ENCODE results near the gene AKAP13. TPM values are rescaled to one million over a fixed set of nuclear protein-coding genes. Genes with fewer than 3 reads are reported as not detected.

The AKAP13 gene
- total RNA-seq, 1 donor from 2014 or later = 443 TPM

DNA sequence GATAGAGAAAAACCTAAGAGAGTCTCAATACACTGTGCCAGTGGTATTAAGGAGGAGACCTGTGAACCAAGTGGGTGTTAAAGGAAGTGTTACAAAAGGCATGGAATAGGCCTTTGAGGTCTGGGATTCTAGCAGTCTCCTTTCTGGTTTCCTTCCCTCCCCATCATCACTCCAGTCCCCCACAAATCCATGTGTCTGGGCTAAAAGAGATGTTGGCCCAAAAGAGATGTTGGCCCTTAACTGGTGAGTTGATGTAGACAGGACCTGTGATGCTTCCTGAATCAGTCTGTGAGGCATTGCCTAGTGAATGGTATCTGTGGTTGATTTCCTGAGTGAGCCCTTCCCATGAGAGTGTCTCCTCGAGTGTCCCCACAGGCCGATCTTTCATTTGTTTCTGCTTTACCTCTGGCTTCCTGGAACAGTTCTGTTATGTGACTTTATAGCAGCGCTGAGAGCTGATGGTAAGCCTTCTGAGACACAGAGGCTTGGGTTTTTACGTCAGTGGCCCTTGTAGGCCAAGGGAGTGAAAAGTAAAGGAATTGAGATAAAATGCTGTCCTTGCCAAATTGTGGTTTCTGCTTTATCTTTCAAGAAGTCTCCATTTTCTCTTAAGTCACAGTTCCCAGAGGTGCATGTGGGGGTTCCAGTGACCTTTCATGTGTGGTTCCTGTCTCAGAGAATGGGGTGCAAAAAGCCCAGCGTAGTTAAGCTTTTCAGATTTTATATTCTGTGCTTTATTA is 326.5 kb downstream of the AKAP13 start:
- Histone ChIP-seq H3K27me3 (ENCODE audit: low read depth) (no peaks in the 10 kb centered on the region), H3K9me3 (no peaks in the 10 kb centered on the region), H3K4me1 (peaks cover 74% of the 10 kb centered on the region), H3K27ac (peak overlapping the region; percentile 83), H3K4me3 (peak overlapping the region; percentile 27), H3K36me3 (peaks cover 48% of the 10 kb centered on the region)
- TF ChIP-seq, protein P1, sequence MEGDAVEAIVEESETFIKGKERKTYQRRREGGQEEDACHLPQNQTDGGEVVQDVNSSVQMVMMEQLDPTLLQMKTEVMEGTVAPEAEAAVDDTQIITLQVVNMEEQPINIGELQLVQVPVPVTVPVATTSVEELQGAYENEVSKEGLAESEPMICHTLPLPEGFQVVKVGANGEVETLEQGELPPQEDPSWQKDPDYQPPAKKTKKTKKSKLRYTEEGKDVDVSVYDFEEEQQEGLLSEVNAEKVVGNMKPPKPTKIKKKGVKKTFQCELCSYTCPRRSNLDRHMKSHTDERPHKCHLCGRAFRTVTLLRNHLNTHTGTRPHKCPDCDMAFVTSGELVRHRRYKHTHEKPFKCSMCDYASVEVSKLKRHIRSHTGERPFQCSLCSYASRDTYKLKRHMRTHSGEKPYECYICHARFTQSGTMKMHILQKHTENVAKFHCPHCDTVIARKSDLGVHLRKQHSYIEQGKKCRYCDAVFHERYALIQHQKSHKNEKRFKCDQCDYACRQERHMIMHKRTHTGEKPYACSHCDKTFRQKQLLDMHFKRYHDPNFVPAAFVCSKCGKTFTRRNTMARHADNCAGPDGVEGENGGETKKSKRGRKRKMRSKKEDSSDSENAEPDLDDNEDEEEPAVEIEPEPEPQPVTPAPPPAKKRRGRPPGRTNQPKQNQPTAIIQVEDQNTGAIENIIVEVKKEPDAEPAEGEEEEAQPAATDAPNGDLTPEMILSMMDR (IDR thresholded peaks at IDR 0.05) = no peak
- DNase-seq (no peak), ATAC-seq (peak; percentile 60 to 63)
- intact Hi-C loops (cut with DNase I) = no loop called here

DNA sequence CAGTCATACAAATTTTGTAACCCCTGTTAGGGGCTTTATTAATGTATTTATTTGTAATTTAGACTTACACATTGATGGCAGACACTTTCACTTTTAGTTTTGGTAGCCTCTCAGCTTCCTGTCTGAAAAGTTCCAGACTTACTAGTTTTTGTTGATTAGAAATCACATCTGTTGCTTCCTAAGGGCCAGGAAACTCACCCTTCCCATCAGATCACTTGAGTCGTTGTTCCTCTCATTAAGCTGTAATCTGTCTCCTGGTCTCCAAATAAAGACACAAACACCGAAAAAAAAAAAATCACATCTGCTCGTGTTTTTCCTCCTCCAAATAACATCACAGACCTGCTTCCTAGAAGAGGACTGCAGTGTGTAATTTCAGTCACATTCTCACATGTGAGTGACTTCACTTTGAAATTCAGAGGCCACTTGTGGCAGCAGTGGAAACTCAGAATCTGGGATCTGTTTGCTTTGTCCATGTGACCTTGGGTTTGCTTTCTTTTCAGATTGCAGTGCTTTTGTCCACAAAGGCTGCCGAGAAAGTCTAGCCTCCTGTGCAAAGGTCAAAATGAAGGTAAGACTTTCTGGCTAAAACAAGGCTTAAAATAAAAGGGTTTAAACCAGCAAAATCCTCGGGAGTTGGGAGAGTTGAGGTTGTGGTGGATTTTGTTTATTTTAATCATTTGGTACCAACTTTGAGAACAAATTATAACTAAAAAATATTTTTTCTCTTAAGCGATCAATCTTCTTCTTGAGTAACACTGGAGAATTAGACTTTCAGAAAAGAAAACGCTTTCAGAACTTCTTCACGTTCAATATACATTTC is 327.3 kb downstream of the AKAP13 start:
- Histone ChIP-seq H3K36me3 (peaks cover 56% of the 10 kb centered on the region), H3K9me3 (no peaks in the 10 kb centered on the region), H3K27me3 (ENCODE audit: low read depth) (no peaks in the 10 kb centered on the region), H3K27ac (peak overlapping the region; percentile 83), H3K4me1 (peaks cover 66% of the 10 kb centered on the region), H3K4me3 (peak overlapping the region; percentile 27)
- ATAC-seq (peak; percentile 60 to 81), DNase-seq (no peak)
- TF ChIP-seq, protein P1 (IDR thresholded peaks at IDR 0.05) = no peak
- intact Hi-C loops (cut with DNase I) = no loop called here

DNA sequence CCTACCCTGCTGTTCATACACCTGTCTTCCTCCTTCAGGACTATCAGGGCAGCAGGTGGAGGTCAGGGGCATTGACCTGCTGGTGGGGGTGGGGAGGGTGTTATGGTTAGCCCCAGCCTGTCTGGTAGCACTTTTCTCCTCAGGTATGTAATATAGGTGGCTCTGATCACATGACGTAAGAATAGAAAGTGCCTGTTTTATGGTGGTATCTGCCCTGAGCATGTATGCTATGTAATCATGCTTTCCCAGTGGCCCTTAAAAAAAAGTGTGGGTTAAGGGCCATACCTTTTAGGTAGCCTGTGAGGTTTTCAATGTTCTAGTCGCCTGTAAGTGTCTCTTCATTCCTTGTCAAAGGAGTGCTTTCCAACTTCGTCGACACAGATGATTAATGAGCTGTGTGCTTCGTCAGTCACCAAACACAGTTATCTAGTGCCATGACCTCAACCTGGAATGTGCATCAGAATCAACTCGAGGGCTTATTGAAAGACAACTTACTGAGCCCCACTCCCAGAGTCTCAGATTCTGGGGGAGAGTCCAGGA is 328.1 kb downstream of the AKAP13 start:
- Histone ChIP-seq H3K36me3 (peaks cover 63% of the 10 kb centered on the region), H3K4me1 (peaks cover 59% of the 10 kb centered on the region), H3K27ac (peak overlapping the region; percentile 83), H3K4me3 (no peak overlapping the region), H3K9me3 (no peaks in the 10 kb centered on the region), H3K27me3 (ENCODE audit: low read depth) (no peaks in the 10 kb centered on the region)
- DNase-seq (no peak), ATAC-seq (peak; percentile 10 to 54)
- intact Hi-C loops (cut with DNase I) = no loop called here
- TF ChIP-seq, protein P1 (IDR thresholded peaks at IDR 0.05) = no peak

DNA sequence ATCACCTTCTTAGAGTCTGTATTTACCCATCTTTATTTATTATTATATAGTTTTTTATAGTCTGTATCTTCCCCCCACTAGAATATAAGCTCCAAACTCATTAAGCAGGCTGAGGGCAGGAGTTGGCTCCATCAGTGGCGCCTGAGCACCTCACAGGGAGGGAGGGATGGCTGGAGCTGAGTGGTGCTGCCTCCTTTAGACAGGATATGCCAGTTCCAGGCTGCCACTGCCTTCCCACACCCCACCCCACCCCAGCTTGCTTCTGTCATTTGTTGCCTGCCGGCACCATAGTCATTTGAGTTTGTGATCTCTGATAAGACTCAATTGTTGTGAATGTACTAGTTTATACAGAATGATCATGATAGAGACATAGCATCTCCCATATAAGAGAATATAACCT is 328.8 kb downstream of the AKAP13 start:
- H3K27ac ChIP-seq = peak overlapping the region; percentile 83
- peaks cover 71% of the 10 kb centered on the region for H3K36me3 ChIP-seq
- no peaks in the 10 kb centered on the region for H3K9me3 ChIP-seq
- TF ChIP-seq, protein P1 (IDR thresholded peaks at IDR 0.05) = no peak
- no peak for ATAC-seq
- no peaks in the 10 kb centered on the region for H3K27me3 ChIP-seq (ENCODE audit: low read depth)
- H3K4me3 ChIP-seq = no peak overlapping the region
- DNase-seq = no peak
- H3K4me1 ChIP-seq = peaks cover 51% of the 10 kb centered on the region
- intact Hi-C loops (cut with DNase I) = no loop called here

DNA sequence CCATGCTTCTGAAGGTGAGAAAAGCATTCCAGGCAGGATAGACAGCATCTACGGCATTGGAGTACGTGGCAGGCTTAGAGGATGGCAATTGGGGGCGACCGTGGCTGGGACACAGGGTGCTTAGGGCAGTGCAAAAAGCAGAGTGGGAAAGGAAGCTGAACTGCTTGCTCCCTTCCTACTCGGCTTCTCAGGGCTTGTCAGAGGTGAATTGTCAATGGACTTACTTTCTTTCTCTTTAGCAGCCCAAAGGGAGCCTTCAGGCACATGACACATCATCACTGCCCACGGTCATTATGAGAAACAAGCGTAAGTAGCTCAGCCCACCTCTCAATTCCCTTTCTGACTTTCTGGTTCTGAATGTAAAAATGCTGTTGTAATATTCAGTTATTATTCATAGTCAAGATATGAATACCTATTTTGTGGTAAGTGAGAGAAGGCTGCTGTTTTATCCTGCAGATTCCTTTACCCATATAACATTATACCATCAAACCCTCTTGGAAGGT is 330.0 kb downstream of the AKAP13 start:
- Histone ChIP-seq H3K36me3 (peaks cover 82% of the 10 kb centered on the region), H3K27ac (peak overlapping the region; percentile 13), H3K4me3 (no peak overlapping the region), H3K27me3 (ENCODE audit: low read depth) (no peaks in the 10 kb centered on the region), H3K9me3 (no peaks in the 10 kb centered on the region), H3K4me1 (peaks cover 40% of the 10 kb centered on the region)
- ATAC-seq = no peak
- TF ChIP-seq, protein P1 (IDR thresholded peaks at IDR 0.05) = no peak
- intact Hi-C loops (cut with DNase I) = no loop called here
- DNase-seq = no peak
